ENCODE data around the gene PLCL1. TPM values are rescaled to one million over a fixed set of nuclear protein-coding genes. Genes with fewer than 3 reads are reported as not detected.

PLCL1 gene
- total RNA-seq, 2 experiments from 2014 or later: 3.3 to 3.5 TPM

GRCh38 chr2:197795277-197795676 is 9.1 kb upstream of the PLCL1 start:
- CTCF ChIA-PET: interaction anchor here (0.9 to 2.2 kb wide), 5 partner anchors 13 to 502 kb away, joined by 3 to 8 read pairs (median 5); no protein-coding TSS in a partner anchor
- peaks cover 14% of the 10 kb centered on the region for H3K4me1 Mint-ChIP-seq (ENCODE audit: low read depth)
- H3K9me3 Mint-ChIP-seq: no peaks in the 10 kb centered on the region
- H3K4me3 Mint-ChIP-seq: no peak overlapping the region
- H3K36me3 Mint-ChIP-seq (ENCODE audit: low read depth): no peaks in the 10 kb centered on the region
- peaks cover 4% of the 10 kb centered on the region for H3K27me3 Mint-ChIP-seq (ENCODE audit: low read depth)
- intact Hi-C loops (cut with micrococcal nuclease): no loop called here
- DNase-seq: peak; percentile 47
- no peak overlapping the region for H3K27ac Mint-ChIP-seq

GRCh38 chr2:197798187-197798586 is 6.2 kb upstream of the PLCL1 start:
- Mint-ChIP-seq H3K27me3 (ENCODE audit: low read depth) (no peaks in the 10 kb centered on the region), H3K36me3 (ENCODE audit: low read depth) (no peaks in the 10 kb centered on the region), H3K27ac (no peak overlapping the region), H3K4me1 (ENCODE audit: low read depth) (peaks cover 16% of the 10 kb centered on the region), H3K9me3 (no peaks in the 10 kb centered on the region), H3K4me3 (no peak overlapping the region)
- CTCF ChIA-PET: no interaction called here
- DNase-seq: no peak
- intact Hi-C loops (cut with micrococcal nuclease): no loop called here

GRCh38 chr2:197799068-197799467 is 5.3 kb upstream of the PLCL1 start:
- CTCF ChIA-PET: no interaction called here
- DNase-seq: no peak
- Mint-ChIP-seq H3K27ac (no peak overlapping the region), H3K4me1 (ENCODE audit: low read depth) (peaks cover 23% of the 10 kb centered on the region), H3K27me3 (ENCODE audit: low read depth) (no peaks in the 10 kb centered on the region), H3K36me3 (ENCODE audit: low read depth) (no peaks in the 10 kb centered on the region), H3K4me3 (no peak overlapping the region), H3K9me3 (no peaks in the 10 kb centered on the region)
- intact Hi-C loops (cut with micrococcal nuclease): no loop called here

GRCh38 chr2:197800091-197800490 is 4.3 kb upstream of the PLCL1 start:
- Mint-ChIP-seq H3K27me3 (ENCODE audit: low read depth) (no peaks in the 10 kb centered on the region), H3K9me3 (no peaks in the 10 kb centered on the region), H3K27ac (no peak overlapping the region), H3K36me3 (ENCODE audit: low read depth) (no peaks in the 10 kb centered on the region), H3K4me1 (ENCODE audit: low read depth) (peaks cover 20% of the 10 kb centered on the region), H3K4me3 (no peak overlapping the region)
- CTCF ChIA-PET: interaction anchor here (0.5 to 3.1 kb wide), 3 partner anchors 327 to 496 kb away, joined by 5 to 23 read pairs (median 18); no protein-coding TSS in a partner anchor
- no peak for DNase-seq
- intact Hi-C loops (cut with micrococcal nuclease): no loop called here

- peaks cover 18% of the 10 kb centered on the region for H3K4me1 Mint-ChIP-seq (ENCODE audit: low read depth)
- no peaks in the 10 kb centered on the region for H3K9me3 Mint-ChIP-seq
- intact Hi-C loops (cut with micrococcal nuclease): no loop called here
- CTCF ChIA-PET: interaction anchor here (1.0 to 3.1 kb wide), 4 partner anchors 184 to 495 kb away, joined by 3 to 23 read pairs (median 12); no protein-coding TSS in a partner anchor
- no peak overlapping the region for H3K27ac Mint-ChIP-seq
- no peak overlapping the region for H3K4me3 Mint-ChIP-seq
- H3K36me3 Mint-ChIP-seq (ENCODE audit: low read depth): no peaks in the 10 kb centered on the region
- DNase-seq: no peak
- H3K27me3 Mint-ChIP-seq (ENCODE audit: low read depth): no peaks in the 10 kb centered on the region
Observed at GRCh38 chr2:197801033-197801432, 3.4 kb upstream of the PLCL1 start.

GRCh38 chr2:197803033-197803444 is 1.4 kb upstream of the PLCL1 start:
- Mint-ChIP-seq H3K36me3 (ENCODE audit: low read depth) (no peaks in the 10 kb centered on the region), H3K4me1 (ENCODE audit: low read depth) (peaks cover 33% of the 10 kb centered on the region), H3K27me3 (ENCODE audit: low read depth) (no peaks in the 10 kb centered on the region), H3K9me3 (no peaks in the 10 kb centered on the region), H3K4me3 (peak overlapping the region; percentile 7), H3K27ac (no peak overlapping the region)
- intact Hi-C loops (cut with micrococcal nuclease): loop anchor here (1.0 kb wide), 6 partner anchors 17 to 493 kb away; no protein-coding TSS in a partner anchor
- peak; percentile 40 for DNase-seq
- CTCF ChIA-PET: interaction anchor here (0.6 to 1.4 kb wide), 4 partner anchors 9 to 324 kb away, joined by 3 to 5 read pairs (median 4); no protein-coding TSS in a partner anchor

- Mint-ChIP-seq H3K36me3 (ENCODE audit: low read depth) (no peaks in the 10 kb centered on the region), H3K27ac (peak overlapping the region; percentile 75), H3K27me3 (ENCODE audit: low read depth) (no peaks in the 10 kb centered on the region), H3K9me3 (no peaks in the 10 kb centered on the region), H3K4me3 (peak overlapping the region; percentile 94), H3K4me1 (ENCODE audit: low read depth) (peaks cover 51% of the 10 kb centered on the region)
- peak; percentile 38 for DNase-seq
- CTCF ChIA-PET: interaction anchor here (0.6 to 2.3 kb wide), 6 partner anchors 9 to 492 kb away, joined by 3 to 6 read pairs (median 4); no protein-coding TSS in a partner anchor
- intact Hi-C loops (cut with micrococcal nuclease): loop anchor here (1.0 kb wide), 5 partner anchors 33 to 100 kb away; partner anchors contain the start of gene MARS2
Observed at GRCh38 chr2:197804758-197805714, 643 bp downstream of the PLCL1 start.

GRCh38 chr2:197805715-197806633 is 1.6 kb downstream of the PLCL1 start:
- CTCF ChIA-PET: interaction anchor here (0.6 to 2.3 kb wide), 7 partner anchors 8 to 693 kb away, joined by 3 to 11 read pairs (median 4); no protein-coding TSS in a partner anchor
- intact Hi-C loops (cut with micrococcal nuclease): no loop called here
- H3K27me3 Mint-ChIP-seq (ENCODE audit: low read depth): no peaks in the 10 kb centered on the region

GRCh38 chr2:197809064-197809463 is 4.7 kb downstream of the PLCL1 start:
- Mint-ChIP-seq H3K36me3 (ENCODE audit: low read depth) (no peaks in the 10 kb centered on the region), H3K27me3 (ENCODE audit: low read depth) (no peaks in the 10 kb centered on the region), H3K4me3 (peak overlapping the region; percentile 58), H3K4me1 (ENCODE audit: low read depth) (peaks cover 61% of the 10 kb centered on the region), H3K27ac (peak overlapping the region; percentile 55), H3K9me3 (no peaks in the 10 kb centered on the region)
- intact Hi-C loops (cut with micrococcal nuclease): no loop called here
- CTCF ChIA-PET: interaction anchor here (0.8 to 3.2 kb wide), 7 partner anchors 9 to 487 kb away, joined by 3 to 10 read pairs (median 4); no protein-coding TSS in a partner anchor
- DNase-seq: no peak

More at GRCh38 chr2:197805715-197806633, 1.6 kb downstream of the PLCL1 start:
- Mint-ChIP-seq H3K27ac (no peak overlapping the region), H3K4me1 (ENCODE audit: low read depth) (peaks cover 57% of the 10 kb centered on the region), H3K9me3 (no peaks in the 10 kb centered on the region), H3K4me3 (peak overlapping the region; percentile 85), H3K36me3 (ENCODE audit: low read depth) (no peaks in the 10 kb centered on the region)
- DNase-seq: no peak

GRCh38 chr2:197810016-197810415 is 5.6 kb downstream of the PLCL1 start:
- intact Hi-C loops (cut with micrococcal nuclease): no loop called here
- no peaks in the 10 kb centered on the region for H3K27me3 Mint-ChIP-seq (ENCODE audit: low read depth)
- CTCF ChIA-PET: interaction anchor here (0.7 to 3.2 kb wide), 5 partner anchors 8 to 486 kb away, joined by 3 to 10 read pairs (median 7); no protein-coding TSS in a partner anchor
- H3K9me3 Mint-ChIP-seq: no peaks in the 10 kb centered on the region
- H3K4me1 Mint-ChIP-seq (ENCODE audit: low read depth): peaks cover 66% of the 10 kb centered on the region
- H3K4me3 Mint-ChIP-seq: no peak overlapping the region
- DNase-seq: no peak
- H3K27ac Mint-ChIP-seq: no peak overlapping the region
- H3K36me3 Mint-ChIP-seq (ENCODE audit: low read depth): no peaks in the 10 kb centered on the region

- intact Hi-C loops (cut with micrococcal nuclease): no loop called here
- DNase-seq: no peak
- H3K4me1 Mint-ChIP-seq (ENCODE audit: low read depth): peaks cover 69% of the 10 kb centered on the region
- no peaks in the 10 kb centered on the region for H3K36me3 Mint-ChIP-seq (ENCODE audit: low read depth)
- no peak overlapping the region for H3K4me3 Mint-ChIP-seq
- no peaks in the 10 kb centered on the region for H3K9me3 Mint-ChIP-seq
- CTCF ChIA-PET: interaction anchor here (2.6 to 3.9 kb wide), 2 partner anchors 28 to 486 kb away, joined by 9 to 19 read pairs; no protein-coding TSS in a partner anchor
- no peak overlapping the region for H3K27ac Mint-ChIP-seq
- no peaks in the 10 kb centered on the region for H3K27me3 Mint-ChIP-seq (ENCODE audit: low read depth)
Observed at GRCh38 chr2:197810491-197810890, 6.1 kb downstream of the PLCL1 start.

Data from activated naive CD4-positive, alpha-beta T cell treated with anti-CD3 and anti-CD28 coated beads for 36 hours (primary cell).